H1 (cell line): ENCODE data around the gene UFSP1. TPM values are rescaled to one million over a fixed set of nuclear protein-coding genes. Genes with fewer than 3 reads are reported as not detected.
A peak's percentile ranks its signal among the peaks of the same experiment; 100 is the strongest.

Source experiments
- BRCA1 ChIP-seq: IDR thresholded peaks from 2 replicates; pipeline ENCODE4 v1.6.1; 2012; ENCODE audit warnings: low read depth, low read length, improper control_type of control experiment
- CEBPB ChIP-seq: IDR thresholded peaks from 2 replicates; pipeline ENCODE4 v1.6.1; 2012; ENCODE audit warnings: low read depth, low read length
- CTBP2 ChIP-seq: IDR thresholded peaks from 2 replicates; pipeline ENCODE4 v1.7.0; 2011; ENCODE audit warnings: borderline replicate concordance, mild to moderate bottlenecking, moderate library complexity, mixed read lengths, low read length; ENCODE audit not compliant: insufficient read depth, insufficient read length
- KDM1A ChIP-seq: fragments of 200-600, 300-600 bp; sonication (generic); IDR thresholded peaks from 2 replicates; pipeline ENCODE4 v1.7.1; 2016; ENCODE audit warnings: mild to moderate bottlenecking, low read length, borderline replicate concordance
- RNF2 ChIP-seq: fragments of 200-900, 300-1000 bp; sonication (generic); IDR thresholded peaks from 2 replicates; pipeline ENCODE4 v1.7.1; 2016; ENCODE audit warnings: borderline replicate concordance, low read depth, mild to moderate bottlenecking, antibody characterized with exemption, low read length; ENCODE audit not compliant: poor library complexity, severe bottlenecking; ENCODE audit errors: missing control alignments
- polyA plus RNA-seq, 7 experiments: library from polyadenylated mRNA; depleted of rRNA in 3 of 7; stranded (reverse) in 5 of 7; unstranded in 2 of 7; fragments of >200 nt in 5 of 7; fragments of 200-250 nt in 2 of 7; gene quantifications; 1 replicate in 5 of 7; 2 replicates in 1 of 7; 4 replicates in 1 of 7; pipeline versions ENCODE4 v1.2.1 to v1.2.3, GENCODE V29; 2011 to 2013; ENCODE audit warnings: missing spikeins in 2 of 7, mixed read lengths in 2 of 7
- total RNA-seq: library from RNA; stranded (reverse); fragmentation: NEBNext Ultra II Directional; extraction: Animal tissue kit (Norgen Biotek cat#: 25700); gene quantifications from 2 replicates; pipeline ENCODE4 v1.2.1, GENCODE V29; 2021
- TF ChIP-seq, protein P1 (sequence below): IDR thresholded peaks from 2 replicates; pipeline ENCODE4 v1.6.1; 2012; ENCODE audit warnings: low read length, inconsistent platforms
- TF ChIP-seq, protein P2 (sequence below): fragments of 300-600 bp; sonication (generic); IDR thresholded peaks from 2 replicates; pipeline ENCODE4 v1.7.1; 2012; ENCODE audit warnings: low read length, moderate library complexity, mild to moderate bottlenecking, inconsistent platforms; ENCODE audit not compliant: insufficient replicate concordance

The UFSP1 gene
- total and polyA plus RNA-seq, 2 of the 8 experiments (the other 6 are each of a cell fraction or from before 2014, with no cell fraction given): 1.6 to 4.3 TPM

DNA sequence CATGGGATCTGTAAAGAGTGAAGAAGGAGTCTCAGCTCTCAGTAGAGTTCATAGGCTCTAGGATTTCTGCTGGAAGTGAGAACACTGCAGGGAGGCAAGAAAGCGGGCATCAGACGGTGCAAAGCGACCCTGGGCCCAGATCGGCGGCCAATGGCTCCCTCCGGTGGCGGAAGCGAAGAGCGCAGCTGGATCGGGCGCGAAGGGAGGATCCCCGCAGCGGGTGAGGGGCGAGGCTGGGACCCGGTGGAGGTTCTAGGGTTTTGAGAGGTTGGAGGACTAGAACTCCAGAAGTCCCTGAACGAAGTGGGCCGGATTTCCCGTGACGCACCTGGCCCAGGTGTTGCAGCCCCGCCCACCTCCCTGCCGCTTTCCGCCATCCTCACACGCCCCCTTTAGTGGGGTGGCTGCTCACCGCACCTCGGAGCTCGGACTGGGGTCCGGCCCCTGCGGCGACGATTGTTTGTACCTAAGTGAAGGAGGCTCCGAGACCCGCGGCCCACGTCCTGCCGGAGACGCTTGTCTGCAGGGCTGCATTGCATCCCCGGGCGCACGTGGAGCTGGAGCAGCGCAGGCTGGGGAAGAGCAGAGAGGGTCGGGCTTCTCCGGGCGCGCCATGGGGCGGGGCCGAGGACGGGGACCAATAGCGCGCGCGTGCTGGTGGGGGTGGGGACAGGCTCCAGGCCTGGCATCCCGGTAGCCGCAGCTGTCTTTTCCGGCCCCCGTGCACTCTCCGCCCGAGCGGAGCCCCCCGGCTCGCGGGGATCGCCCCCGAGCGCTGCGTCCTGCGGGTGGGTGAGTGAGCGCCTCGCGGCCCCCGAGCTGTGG, 37.3 kb downstream of the UFSP1 start, which contains the start of gene SLC12A9 (continued):
- TF ChIP-seq BRCA1: no peak
- no peak for TF ChIP-seq KDM1A
- no peak for TF ChIP-seq CTBP2
- TF ChIP-seq, protein P1, sequence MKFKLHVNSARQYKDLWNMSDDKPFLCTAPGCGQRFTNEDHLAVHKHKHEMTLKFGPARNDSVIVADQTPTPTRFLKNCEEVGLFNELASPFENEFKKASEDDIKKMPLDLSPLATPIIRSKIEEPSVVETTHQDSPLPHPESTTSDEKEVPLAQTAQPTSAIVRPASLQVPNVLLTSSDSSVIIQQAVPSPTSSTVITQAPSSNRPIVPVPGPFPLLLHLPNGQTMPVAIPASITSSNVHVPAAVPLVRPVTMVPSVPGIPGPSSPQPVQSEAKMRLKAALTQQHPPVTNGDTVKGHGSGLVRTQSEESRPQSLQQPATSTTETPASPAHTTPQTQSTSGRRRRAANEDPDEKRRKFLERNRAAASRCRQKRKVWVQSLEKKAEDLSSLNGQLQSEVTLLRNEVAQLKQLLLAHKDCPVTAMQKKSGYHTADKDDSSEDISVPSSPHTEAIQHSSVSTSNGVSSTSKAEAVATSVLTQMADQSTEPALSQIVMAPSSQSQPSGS: peak; percentile 31; the same call in 1 of the 2 replicates
- TF ChIP-seq, protein P2, sequence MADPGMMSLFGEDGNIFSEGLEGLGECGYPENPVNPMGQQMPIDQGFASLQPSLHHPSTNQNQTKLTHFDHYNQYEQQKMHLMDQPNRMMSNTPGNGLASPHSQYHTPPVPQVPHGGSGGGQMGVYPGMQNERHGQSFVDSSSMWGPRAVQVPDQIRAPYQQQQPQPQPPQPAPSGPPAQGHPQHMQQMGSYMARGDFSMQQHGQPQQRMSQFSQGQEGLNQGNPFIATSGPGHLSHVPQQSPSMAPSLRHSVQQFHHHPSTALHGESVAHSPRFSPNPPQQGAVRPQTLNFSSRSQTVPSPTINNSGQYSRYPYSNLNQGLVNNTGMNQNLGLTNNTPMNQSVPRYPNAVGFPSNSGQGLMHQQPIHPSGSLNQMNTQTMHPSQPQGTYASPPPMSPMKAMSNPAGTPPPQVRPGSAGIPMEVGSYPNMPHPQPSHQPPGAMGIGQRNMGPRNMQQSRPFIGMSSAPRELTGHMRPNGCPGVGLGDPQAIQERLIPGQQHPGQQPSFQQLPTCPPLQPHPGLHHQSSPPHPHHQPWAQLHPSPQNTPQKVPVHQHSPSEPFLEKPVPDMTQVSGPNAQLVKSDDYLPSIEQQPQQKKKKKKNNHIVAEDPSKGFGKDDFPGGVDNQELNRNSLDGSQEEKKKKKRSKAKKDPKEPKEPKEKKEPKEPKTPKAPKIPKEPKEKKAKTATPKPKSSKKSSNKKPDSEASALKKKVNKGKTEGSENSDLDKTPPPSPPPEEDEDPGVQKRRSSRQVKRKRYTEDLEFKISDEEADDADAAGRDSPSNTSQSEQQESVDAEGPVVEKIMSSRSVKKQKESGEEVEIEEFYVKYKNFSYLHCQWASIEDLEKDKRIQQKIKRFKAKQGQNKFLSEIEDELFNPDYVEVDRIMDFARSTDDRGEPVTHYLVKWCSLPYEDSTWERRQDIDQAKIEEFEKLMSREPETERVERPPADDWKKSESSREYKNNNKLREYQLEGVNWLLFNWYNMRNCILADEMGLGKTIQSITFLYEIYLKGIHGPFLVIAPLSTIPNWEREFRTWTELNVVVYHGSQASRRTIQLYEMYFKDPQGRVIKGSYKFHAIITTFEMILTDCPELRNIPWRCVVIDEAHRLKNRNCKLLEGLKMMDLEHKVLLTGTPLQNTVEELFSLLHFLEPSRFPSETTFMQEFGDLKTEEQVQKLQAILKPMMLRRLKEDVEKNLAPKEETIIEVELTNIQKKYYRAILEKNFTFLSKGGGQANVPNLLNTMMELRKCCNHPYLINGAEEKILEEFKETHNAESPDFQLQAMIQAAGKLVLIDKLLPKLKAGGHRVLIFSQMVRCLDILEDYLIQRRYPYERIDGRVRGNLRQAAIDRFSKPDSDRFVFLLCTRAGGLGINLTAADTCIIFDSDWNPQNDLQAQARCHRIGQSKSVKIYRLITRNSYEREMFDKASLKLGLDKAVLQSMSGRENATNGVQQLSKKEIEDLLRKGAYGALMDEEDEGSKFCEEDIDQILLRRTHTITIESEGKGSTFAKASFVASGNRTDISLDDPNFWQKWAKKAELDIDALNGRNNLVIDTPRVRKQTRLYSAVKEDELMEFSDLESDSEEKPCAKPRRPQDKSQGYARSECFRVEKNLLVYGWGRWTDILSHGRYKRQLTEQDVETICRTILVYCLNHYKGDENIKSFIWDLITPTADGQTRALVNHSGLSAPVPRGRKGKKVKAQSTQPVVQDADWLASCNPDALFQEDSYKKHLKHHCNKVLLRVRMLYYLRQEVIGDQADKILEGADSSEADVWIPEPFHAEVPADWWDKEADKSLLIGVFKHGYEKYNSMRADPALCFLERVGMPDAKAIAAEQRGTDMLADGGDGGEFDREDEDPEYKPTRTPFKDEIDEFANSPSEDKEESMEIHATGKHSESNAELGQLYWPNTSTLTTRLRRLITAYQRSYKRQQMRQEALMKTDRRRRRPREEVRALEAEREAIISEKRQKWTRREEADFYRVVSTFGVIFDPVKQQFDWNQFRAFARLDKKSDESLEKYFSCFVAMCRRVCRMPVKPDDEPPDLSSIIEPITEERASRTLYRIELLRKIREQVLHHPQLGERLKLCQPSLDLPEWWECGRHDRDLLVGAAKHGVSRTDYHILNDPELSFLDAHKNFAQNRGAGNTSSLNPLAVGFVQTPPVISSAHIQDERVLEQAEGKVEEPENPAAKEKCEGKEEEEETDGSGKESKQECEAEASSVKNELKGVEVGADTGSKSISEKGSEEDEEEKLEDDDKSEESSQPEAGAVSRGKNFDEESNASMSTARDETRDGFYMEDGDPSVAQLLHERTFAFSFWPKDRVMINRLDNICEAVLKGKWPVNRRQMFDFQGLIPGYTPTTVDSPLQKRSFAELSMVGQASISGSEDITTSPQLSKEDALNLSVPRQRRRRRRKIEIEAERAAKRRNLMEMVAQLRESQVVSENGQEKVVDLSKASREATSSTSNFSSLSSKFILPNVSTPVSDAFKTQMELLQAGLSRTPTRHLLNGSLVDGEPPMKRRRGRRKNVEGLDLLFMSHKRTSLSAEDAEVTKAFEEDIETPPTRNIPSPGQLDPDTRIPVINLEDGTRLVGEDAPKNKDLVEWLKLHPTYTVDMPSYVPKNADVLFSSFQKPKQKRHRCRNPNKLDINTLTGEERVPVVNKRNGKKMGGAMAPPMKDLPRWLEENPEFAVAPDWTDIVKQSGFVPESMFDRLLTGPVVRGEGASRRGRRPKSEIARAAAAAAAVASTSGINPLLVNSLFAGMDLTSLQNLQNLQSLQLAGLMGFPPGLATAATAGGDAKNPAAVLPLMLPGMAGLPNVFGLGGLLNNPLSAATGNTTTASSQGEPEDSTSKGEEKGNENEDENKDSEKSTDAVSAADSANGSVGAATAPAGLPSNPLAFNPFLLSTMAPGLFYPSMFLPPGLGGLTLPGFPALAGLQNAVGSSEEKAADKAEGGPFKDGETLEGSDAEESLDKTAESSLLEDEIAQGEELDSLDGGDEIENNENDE: no peak
- TF ChIP-seq CEBPB: peak; percentile 2; the same call in 1 of the 2 replicates
- no peak for TF ChIP-seq RNF2
